HG02678 (cell line): ENCODE measurements around the gene GSDME.

Source experiments
- ATAC-seq: cut with Tn5 transposase; IDR thresholded peaks from one replicate; pipeline ENCODE4 v1.9.1; 2021; ENCODE audit warnings: mild to moderate bottlenecking, moderate library complexity; ENCODE audit not compliant: unreplicated experiment

GSDME gene

DNA sequence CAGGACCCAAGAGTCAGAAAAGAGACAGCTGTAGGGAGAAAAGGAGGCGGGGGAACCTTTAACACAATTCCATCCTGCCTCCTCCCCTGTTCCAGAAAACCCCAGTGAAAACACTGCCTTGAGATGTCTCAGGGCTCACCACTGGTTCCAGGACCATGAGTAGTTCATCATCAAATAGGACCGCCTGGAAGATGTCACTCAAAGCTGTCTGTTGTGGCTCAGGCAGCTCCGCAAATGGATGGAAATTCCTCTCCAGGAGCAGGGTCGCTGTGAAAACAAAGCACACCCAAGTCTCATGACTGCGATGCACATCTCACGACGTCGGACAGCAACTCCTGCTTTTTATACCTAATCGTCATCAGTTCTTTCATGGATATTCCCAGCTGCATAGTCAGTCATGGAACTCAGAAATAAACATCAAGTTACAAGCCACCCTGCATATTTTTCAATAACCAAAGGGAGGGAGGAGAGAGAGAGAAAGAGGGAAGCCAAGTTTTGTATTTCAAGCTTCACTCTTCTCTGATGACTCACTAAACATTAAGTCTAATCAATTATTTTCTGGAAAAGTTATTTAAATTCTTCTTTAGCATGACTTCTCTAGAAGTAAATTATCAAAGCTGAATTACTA, 49.2 kb downstream of the GSDME start:
- no peak for ATAC-seq

DNA sequence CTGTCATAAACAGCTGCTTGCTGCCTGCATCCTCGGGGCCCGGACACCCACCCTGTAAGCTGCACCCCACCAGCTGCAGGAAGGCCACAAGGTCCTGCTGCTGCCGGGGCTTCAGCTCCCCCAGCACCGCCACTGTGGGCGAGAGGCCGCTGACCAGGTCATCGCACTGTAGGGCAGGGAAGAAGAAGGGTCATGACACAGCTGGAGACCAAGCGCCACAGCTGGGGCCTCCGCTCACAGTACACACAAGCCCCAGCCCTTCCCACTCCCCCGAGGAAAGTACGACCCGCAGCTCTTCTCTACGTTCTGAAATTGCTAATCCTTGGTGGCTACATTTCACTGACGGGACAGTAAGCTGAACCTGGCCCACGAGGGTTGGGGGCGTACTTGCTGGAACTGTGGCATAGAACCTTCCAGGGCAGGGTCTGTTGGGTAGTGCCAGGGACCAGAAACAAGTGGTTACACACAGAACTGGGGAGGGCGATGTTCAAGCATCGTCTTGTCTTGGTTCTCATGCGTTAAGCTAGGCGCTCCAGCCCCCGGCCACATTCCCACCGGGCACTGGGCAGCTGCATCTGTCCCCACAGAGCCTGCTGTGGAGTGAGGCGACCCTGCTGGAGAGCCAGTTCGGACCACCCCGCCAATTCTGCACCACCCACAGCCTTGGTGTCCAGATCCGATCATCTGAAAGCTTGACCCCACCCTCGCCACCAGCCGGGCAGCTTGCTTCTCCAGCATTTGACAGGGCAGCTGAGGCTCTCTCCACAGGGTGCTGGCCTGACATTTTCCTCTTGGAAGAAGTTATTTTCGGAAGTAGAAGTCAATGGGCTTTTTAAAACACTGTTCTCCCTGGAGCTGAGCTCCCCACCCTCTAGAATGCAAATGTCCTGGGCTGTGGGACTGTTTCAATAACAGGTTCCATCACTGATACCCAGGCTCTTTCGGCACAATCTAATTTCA, 50.8 kb downstream of the GSDME start:
- no peak for ATAC-seq

DNA sequence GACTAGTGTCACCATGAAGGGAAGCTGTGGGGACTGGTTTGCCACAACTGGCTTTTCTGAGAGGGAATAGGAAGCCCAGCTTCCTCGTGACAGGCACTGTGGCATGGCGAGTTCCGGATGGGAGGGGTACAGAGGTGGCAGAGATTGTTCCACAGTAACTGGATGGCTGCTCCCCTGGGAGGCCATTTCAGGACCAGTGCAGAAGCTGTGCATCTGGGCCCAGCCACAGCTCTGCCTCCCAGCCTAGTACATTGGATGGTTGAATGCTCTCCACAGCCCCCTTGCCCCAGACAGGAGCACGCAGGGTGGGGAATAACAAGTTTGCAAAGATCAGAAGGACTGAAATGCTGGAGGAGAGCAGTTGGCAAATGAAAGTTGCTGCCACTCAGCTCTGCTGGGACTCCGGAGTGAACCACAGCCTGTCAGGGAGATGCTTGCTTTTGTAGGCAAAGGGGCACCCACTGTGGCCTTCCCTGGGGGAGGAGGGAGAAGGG, 51.8 kb downstream of the GSDME start:
- no peak for ATAC-seq

DNA sequence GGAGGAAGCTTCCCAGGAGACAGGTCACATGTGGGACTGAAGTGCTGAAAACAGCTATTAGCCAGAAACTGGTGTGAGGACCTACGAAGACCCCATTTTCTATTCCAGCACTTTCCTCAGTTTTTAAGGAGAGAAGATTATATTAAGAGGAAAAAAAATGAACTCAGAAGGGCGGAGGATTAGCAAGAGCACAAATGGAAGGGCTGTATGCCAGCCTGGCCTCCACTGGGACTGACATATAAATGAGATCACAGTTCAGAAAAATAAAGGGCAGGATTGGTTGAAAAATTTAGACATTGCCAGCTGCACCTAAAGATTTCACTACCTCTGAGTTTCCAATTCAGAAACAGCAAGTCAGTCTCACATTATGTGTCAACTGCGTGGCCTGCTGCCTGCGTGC, 53.0 kb downstream of the GSDME start:
- ATAC-seq = no peak

DNA sequence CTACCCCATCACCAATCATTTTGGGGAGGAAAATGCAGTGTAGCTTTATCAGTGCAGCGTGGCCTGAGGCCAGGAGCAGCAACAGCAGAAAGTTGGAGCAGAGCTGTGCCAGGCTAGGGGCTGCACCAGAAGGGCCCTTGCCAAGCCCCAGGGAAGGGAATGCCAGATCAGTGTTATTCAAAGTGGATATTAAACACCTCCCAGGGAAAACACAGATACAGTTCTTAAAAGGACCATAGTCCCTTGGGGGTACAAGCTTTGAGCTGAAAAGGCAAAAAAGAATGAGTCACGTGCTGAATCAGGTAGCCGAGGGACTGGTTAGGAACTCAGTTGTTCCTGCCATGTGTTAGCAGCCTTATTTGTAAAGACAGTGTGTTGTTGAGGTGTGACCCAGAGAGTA, 54.0 kb downstream of the GSDME start:
- no peak for ATAC-seq

DNA sequence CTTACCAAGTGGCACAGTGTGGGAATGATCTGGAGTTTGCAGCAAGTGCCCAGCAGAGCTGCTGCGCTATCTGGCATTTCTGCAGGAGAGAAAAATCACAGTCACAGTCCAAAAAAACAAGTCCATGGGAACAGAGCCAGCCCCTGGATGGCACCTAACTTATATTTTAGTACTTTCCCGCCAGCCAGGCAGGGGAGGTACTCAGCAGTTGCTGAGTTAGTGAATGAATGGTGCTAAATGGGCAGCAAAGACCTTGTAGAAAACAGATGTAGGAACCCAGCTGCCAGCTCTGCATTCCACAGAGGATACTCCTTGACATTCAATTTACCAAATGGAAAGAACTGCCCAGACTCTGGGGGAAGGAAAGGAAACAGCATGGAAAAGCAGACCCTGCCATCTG, 54.5 kb downstream of the GSDME start:
- no peak for ATAC-seq

DNA sequence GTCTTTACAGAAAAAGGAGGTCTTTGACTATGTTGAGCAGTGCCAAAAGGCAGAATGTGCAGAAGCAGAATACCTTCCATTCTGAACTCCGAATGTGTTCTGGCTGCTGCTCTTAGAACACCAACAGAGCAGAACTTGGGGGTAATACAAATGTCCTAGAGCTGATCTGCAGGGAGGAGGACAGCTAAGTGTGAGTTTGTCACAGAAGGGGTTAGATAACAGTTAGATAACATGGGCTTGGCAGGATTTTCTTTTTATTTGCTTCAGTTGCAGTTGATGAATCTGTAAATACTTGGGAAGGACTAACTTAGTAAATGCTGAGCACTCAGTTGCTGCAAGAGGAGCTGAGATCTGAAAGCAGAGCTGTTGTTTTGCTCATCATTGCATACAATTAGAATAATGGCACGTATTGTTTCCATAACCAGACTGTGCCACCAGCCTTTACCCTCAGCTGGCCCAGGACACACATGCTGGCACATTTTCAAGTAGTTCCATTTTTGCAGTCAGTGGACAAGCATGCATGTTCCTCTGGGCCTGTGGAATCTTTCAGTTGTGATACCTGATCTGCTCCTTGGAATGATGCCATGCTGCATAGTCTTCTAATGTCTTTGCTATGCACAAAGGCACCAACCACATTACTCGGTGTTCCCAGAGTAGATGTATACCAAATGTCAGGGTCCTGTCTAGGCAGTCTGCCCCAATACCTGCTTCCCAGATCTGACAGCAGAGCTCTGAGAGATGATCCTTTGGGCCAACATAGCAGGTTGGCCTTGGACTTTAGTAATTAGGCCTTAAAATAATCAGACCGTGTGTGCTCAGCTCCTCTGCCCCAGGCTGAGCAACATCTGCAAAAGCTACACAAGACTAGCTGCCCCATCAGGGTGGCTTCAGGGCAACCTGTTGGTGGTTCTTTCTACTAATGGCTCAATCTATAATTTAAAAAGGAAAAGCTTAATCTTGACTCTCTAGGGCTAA, 55.7 kb downstream of the GSDME start:
- ATAC-seq = no peak

DNA sequence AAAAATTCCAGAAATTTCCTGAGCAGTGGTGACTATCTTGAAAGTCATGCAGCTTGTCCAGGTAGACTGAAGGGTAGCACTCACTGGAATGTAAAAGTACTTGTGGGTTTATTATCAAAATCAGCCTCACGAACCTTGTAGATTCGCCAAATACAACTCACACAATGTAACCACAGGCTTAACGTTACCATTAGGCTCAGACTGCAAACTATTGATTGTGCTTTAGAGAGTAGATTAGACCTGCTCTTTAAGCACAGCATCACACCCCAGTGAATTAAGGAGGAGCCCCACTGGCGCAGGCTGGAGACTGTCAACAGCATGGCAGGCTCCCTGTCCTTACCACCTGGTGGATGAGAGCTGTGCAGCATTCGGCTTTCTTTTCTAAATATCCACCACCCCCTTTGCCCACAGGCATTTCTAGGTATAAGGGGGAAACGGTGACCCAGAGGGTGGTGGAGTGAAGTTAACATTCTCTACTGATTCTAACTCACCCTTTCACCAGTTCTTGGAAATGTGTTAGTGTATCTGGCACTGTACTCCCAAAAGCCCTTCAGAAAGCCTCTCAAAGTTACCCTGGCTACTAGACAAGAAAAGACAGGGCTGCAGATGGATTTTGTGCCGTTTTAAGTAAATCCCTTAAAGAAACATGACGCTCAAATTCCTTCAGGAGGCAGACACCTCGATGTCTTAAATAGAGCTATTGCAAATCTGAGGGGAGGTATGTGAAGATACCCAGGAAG, 56.6 kb downstream of the GSDME start:
- ATAC-seq = no peak

DNA sequence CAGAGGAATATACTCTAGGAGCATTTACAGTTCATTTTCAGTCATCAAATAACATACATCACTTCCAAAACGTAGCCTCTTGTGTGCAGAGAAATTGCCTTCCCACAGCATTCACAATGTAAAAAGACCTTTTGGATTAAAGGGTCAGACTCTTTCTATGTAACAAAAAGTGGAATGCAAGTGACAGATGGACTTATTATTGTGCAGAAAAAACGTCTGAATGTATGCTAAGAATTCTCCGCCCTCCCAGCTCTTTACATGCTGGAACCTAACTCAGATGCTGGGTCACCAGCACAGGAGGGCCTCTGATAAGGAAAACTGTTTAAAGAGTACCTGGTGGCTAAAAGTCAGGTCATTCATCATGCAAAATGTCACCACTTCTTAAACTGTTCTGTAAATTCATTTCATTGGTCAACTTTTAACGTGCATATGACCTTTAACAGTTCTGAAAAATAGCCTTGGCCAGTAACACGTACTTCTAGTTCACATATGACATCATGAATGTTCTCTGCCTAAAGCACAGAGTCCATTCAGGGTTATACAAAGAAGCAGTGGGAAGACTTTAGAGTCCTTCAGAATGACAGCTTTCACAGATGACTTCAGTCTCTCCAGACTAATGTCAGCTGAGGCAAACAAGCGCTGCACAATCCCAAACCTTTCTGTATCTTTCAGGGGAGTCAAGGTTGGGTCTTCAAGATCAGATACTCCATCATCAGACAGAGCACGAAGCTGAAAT, 58.6 kb downstream of the GSDME start:
- no peak for ATAC-seq

DNA sequence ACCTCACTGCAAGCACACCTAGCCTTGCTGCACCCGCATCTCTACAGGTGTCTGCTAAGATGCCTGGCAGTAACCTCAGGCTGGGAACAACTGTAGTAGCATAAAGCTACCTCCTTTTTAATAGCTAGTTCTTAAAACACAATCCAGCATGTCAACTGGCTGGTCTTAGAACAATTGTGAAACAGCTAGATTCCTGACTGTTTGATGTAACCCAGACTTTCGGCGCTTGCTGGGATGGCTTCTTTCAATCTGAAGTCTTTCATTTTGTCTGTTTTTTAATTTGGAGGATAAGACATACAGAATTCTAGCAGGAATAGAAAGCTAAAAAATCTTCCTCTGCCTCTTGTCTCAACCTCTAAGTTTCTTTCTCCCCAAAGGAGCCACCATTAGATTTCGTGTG, 59.8 kb downstream of the GSDME start:
- ATAC-seq = no peak

DNA sequence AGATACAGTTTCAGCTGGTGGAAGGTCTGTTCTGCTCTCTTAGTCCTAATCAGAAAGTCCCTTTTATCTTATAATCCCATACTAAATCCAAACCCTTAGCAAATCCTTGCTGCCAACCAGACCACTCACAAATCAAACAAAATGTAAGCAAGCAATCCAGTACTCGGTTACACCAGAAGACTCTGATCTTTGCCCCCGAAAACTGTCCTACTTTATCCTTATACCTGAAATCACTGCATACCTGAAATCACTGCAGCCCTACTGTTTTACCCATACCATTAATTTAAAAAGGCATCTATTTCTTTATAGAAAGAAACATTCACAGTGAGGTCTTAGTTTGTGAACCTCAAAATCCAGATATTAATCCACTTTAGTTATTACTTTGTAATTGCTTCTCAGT, 64.7 kb downstream of the GSDME start:
- no peak for ATAC-seq

DNA sequence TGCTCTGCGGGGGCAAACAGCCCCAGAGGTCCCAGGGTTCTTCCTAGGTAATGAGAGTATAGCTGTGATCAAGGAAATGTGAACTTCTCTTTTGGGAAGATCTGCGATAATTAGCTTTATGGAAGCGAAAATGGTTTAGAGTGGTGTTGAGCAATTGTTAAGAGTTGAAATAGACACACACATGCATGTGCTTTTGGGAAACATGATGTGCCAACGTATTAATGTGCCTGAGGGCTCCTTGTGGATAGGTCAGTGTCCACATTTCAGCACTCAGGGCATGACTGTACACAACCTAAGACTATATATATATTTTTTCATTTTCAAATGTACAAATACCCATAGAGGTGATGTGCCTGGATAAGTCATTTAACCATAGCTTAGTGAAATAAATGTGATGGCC, 67.0 kb downstream of the GSDME start:
- no peak for ATAC-seq

DNA sequence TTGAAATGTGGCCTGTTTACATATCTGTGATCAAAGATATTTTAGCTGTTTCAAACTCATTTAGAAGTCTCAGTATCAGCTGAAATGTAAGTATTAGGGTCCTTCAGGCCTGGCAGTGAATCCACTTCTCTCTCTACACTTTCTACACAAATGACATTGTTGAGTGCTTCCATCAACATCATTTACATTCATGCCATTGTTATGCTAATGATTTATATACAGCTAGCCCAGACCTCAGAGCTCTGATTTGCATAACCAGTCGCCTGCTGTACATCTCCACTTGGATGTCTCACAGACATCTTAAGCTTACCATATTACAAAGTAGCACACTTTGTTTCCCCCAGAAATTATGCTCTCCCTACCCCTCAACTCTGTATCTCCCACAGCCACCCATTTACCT, 71.6 kb downstream of the GSDME start:
- ATAC-seq = no peak

DNA sequence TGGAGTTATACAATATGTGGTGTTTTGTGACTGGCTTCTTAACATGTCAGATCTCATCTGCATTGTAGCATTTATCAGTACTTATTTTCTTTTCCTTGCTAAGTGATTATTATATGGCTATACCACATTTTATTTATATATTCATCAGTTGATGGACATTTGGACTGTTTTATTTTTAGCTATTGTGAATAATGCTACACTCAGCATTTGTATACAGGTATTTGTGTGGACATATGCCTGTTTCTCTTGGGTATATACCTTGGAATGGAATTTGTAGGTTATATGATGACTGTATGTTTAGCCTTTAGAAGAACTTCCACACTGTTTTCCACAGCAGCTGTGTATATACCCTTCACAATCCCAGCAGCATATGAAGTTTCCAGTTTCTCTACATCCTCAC, 86.5 kb downstream of the GSDME start:
- no peak for ATAC-seq

DNA sequence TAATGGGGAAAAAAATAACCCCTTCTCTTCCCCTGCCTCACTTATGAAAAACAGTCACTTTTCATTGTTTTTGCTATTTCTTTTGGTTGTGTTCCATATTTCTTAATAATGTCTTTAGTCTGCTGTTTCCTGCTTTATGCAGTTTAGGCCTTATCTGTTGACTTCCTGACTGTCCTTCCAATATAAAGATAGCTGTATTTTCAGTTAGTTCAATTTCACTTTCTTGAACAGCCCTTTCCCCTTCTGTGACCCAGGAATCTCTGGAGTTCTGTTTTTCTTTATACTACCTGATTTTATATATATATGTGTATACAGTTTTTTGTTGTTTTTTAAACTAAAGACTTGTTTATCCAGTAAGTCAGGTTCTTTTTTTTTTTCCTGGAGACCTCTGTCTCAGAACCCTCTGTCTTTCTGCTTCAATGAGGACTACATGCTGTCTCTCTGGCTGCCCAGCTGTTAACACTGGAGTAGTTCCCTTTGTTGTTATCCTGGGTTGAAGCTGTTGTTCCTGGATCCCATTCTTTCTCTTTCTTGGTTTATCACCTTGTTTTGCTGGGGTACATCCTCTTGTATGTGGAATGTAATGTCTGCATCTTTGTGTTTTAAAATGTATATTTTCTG, 87.2 kb downstream of the GSDME start:
- ATAC-seq = no peak

DNA sequence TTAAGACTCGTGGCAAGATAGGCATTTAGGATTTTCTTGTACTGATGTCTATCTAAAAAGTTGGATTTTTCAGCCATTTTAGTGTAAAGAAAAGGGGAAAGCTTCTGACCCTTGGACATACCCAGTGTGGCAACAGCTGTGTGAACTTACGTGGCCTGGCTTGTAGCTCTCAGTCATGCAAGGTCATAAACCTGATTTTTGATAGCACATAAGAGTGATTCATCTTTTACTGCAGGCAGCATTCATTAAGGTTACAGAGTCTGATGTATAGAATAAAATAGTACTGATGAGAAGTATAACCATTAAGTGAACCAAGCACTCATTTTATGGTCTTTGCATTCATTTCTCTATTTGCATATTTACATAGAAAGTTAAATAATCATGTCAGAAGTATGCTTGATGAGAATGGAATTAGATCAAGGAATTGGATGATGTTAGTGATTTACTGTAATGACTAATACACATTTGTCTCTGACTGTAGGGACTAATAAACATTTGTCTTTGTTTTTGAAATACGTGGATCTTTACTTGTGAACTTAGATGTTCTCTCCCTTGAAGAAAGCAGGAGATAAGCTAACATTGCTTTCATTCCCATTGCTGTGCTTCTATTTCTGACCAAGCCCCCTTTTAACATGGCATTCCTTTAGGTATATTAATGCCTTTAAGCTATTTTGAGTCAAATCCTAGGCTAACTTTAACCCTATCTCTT, 88.2 kb downstream of the GSDME start:
- ATAC-seq = no peak

DNA sequence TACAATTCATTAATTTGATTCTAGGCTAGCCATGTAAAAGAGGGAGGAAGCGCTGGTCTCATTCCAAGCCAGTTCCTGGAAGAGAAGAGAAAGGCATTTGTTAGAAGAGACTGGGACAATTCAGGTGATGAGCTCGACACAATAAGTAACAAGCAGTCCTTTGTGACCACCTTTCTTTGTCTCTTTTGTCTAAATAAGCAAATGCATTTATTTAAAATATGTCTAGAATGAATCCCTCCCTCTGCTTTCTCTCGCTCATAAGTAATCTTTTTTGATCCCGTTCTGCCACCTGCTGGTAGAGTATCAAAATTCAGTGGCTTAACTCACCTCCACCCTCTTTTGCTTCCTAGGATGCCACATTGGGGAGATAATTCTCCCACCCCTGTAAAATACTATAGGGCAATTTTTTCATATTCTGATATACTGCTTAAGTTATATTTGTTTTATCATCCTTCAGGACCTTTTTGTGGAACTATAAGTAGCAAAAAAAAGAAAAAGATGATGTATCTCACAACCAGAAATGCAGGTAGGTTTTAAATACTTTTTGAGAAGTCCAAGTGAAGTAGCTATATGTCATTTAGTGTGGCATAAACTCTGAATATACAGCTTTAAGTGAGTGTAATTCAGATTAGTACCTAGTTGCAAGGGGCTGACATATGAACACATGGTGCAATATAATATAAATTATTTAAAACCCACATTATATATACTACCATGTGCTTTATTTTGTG, 91.5 kb downstream of the GSDME start:
- ATAC-seq = no peak

DNA sequence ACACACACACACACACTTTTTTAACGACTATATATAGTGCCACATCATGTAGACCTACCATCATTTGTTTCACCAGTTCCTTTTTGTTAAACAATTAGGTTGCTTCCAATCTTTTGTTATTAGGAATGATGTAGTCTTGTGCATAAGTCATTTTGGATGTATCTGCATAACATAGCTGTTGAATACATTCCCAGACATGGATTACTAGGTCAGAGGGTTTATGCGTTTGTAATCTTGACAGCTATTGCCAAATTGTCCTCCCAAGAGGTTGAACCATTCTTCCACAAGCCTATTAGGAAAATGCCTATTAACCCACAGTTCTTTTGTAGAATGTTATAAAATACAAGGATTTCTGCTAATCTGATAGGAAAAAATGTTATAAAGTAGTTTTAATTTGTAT, 96.7 kb downstream of the GSDME start:
- ATAC-seq = no peak
